GM12878 (cell line): ENCODE data around the gene OR11A1. TPM values are rescaled to one million over a fixed set of nuclear protein-coding genes. Genes with fewer than 3 reads are reported as not detected.

Experiments
- ATAC-seq: fragments of 200-7000 bp; cut with Tn5 transposase; 3 replicates; pipeline ENCODE4 v1.9.1; 2020; ENCODE audit warnings: mild to moderate bottlenecking, moderate library complexity
- BruUV-seq: library from RNA; stranded (reverse); fragments of 400-500 nt; replicated peaks from 2 replicates; lab custom pipeline; 2021; lab: Mats Ljungman, UMichigan
- CTCF ChIA-PET: fragments of 300-600 bp; sonication (Branson Sonifier 250); formaldehyde crosslinking; extraction: SDS; loops from one replicate; lab custom pipeline; 2021; ENCODE audit warnings: inconsistent platforms; lab: Yijun Ruan, JAX
- POLR2A ChIA-PET: fragments of 350-600 bp; formaldehyde crosslinking; extraction: SDS; loops from one replicate; lab custom pipeline; 2021; ENCODE audit warnings: inconsistent platforms; lab: Charles Lee
- RAD21 ChIA-PET: fragments of 300-600 bp; sonication (Branson Sonifier 250); formaldehyde crosslinking; loops from one replicate; lab custom pipeline; 2023; ENCODE audit warnings: antibody characterized with exemption; ENCODE audit not compliant: unreplicated experiment; lab: Charles Lee
- SMC1A ChIA-PET: fragments of 300-600 bp; sonication (Branson Sonifier 250); formaldehyde crosslinking; loops from one replicate; lab custom pipeline; 2023; ENCODE audit not compliant: unreplicated experiment, uncharacterized antibody; lab: Charles Lee
- DNase-seq: peaks from one replicate; pipeline ENCODE4 v3.0.0-alpha.2; 2011; ENCODE audit warnings: low read depth, low spot score
- FAIRE-seq: peaks from 3 replicates; lab custom pipeline; 2011; peaks lifted over from hg19 to GRCh38; lab: Jason Lieb, UNC
- H2AFZ ChIP-seq: 2 replicates; pipeline ENCODE4 v1.6.0; 2011; ENCODE audit warnings: low read depth, low read length, control low read depth; ENCODE audit not compliant: control insufficient read depth
- H3K27ac ChIP-seq: 2 replicates; pipeline ENCODE4 v1.5.1; 2011; ENCODE audit warnings: control low read depth; ENCODE audit not compliant: control insufficient read depth, insufficient read depth
- H3K27me3 ChIP-seq, 2 experiments: replicated peaks in 1 of 2; 2 replicates each; pipeline versions ENCODE4 v1.6.0 to v1.6.1; 2011; ENCODE audit warnings: low read length in 1 of 2; ENCODE audit not compliant: control insufficient read depth in 2 of 2, insufficient read depth in 2 of 2
- H3K36me3 ChIP-seq, 2 experiments: 2 replicates each; pipeline ENCODE4 v1.5.1; 2011; ENCODE audit warnings: low read length in 1 of 2; ENCODE audit not compliant: control insufficient read depth in 2 of 2, insufficient read depth in 2 of 2
- H3K4me1 ChIP-seq: 2 replicates; pipeline ENCODE4 v1.6.1; 2011; ENCODE audit warnings: mild to moderate bottlenecking, low read length, moderate library complexity, mixed read lengths; ENCODE audit not compliant: control insufficient read depth, insufficient read depth
- H3K4me2 ChIP-seq: 2 replicates; pipeline ENCODE4 v1.6.0; 2011; ENCODE audit warnings: control low read depth; ENCODE audit not compliant: control insufficient read depth, insufficient read depth
- H3K4me3 ChIP-seq: fragments of 200-600 bp; sonication (generic); 2 replicates; pipeline ENCODE4 v1.5.1; 2016
- H3K79me2 ChIP-seq: 2 replicates; pipeline ENCODE4 v1.6.0; 2011; ENCODE audit warnings: low read length; ENCODE audit not compliant: control insufficient read depth, insufficient read depth
- H3K9ac ChIP-seq: 2 replicates; pipeline ENCODE4 v1.8.0; 2011; ENCODE audit warnings: low read length, control low read depth, mixed read lengths; ENCODE audit not compliant: control insufficient read depth, insufficient read depth
- H3K9me3 ChIP-seq: replicated peaks from 3 replicates; pipeline ENCODE4 v1.5.1; 2011; ENCODE audit warnings: mild to moderate bottlenecking, low read length; ENCODE audit not compliant: control insufficient read depth, insufficient read depth
- H4K20me1 ChIP-seq: 2 replicates; pipeline ENCODE4 v1.6.0; 2011; ENCODE audit not compliant: control insufficient read depth, insufficient read depth
- BRCA1 ChIP-seq: IDR thresholded peaks from 2 replicates; pipeline ENCODE4 v1.6.1; 2011; ENCODE audit warnings: low read depth, low read length, improper control_type of control experiment
- CTCF ChIP-seq, 3 experiments: IDR thresholded peaks in 2 of 3; conservative IDR thresholded peaks in 1 of 3; 2 replicates each; pipeline ENCODE4 v1.5.1; 2011; ENCODE audit warnings: low read depth in 3 of 3, low read length in 3 of 3, mild to moderate bottlenecking in 3 of 3, control low read depth in 2 of 3, moderate library complexity in 2 of 3, inconsistent platforms in 1 of 3, mixed read lengths in 1 of 3; ENCODE audit not compliant: control insufficient read depth in 2 of 3, insufficient read depth in 1 of 3; ENCODE audit errors: extremely low read depth in 1 of 3
- GABPA ChIP-seq: IDR thresholded peaks from 2 replicates; pipeline ENCODE4 v1.6.1; 2014; ENCODE audit warnings: antibody characterized with exemption, low read depth, mild to moderate bottlenecking, inconsistent platforms
- HCFC1 ChIP-seq: fragments of 150-350 bp; IDR thresholded peaks from 2 replicates; pipeline ENCODE4 v1.6.1; 2014; ENCODE audit warnings: low read length
- HSF1 ChIP-seq: fragments of 150-350 bp; IDR thresholded peaks from 2 replicates; pipeline ENCODE4 v1.6.1; 2014; ENCODE audit warnings: mild to moderate bottlenecking, low read depth, low read length
- NFXL1 ChIP-seq: fragments of 450-650 bp; IDR thresholded peaks from 2 replicates; pipeline ENCODE4 v1.6.1; 2017; ENCODE audit warnings: antibody characterized with exemption, mild to moderate bottlenecking, borderline replicate concordance
- POU2F2 ChIP-seq: IDR thresholded peaks from 3 replicates; pipeline ENCODE4 v1.6.1; 2011; ENCODE audit warnings: low read depth, mild to moderate bottlenecking, low read length, borderline replicate concordance
- SIX5 ChIP-seq: IDR thresholded peaks from 2 replicates; pipeline ENCODE4 v1.6.1; 2011; ENCODE audit warnings: mild to moderate bottlenecking, low read depth, low read length, moderate library complexity; ENCODE audit not compliant: severe bottlenecking
- SUZ12 ChIP-seq: fragments of 200-600 bp; sonication (generic); IDR thresholded peaks from one replicate; pipeline ENCODE4 v1.6.1; 2018; ENCODE audit warnings: antibody characterized with exemption, mild to moderate bottlenecking; ENCODE audit not compliant: unreplicated experiment
- in situ Hi-C: fragments of 300-500 bp; cut with MboI; formaldehyde crosslinking; loops from 9 replicates; pipeline ENCODE4 v1.14.3; 2018; ENCODE audit warnings: mixed read lengths
- intact Hi-C: fragments of 100-400 bp; cut with micrococcal nuclease; formaldehyde crosslinking; loops from one replicate; pipeline ENCODE4 v1.14.2; 2022; ENCODE audit not compliant: unreplicated experiment
- polyA plus RNA-seq, 11 experiments: library from polyadenylated mRNA; depleted of rRNA in 4 of 11; unstranded in 6 of 11; stranded (reverse) in 5 of 11; fragments of >200 nt; fragmentation: Nextera tagmentation in 4 of 11; fragmentation: Illumina TruSeq in 1 of 11; extraction: Ambion mirVana in 4 of 11; extraction: Trizol in 1 of 11; gene quantifications; 1 replicate in 1 of 11; 2 replicates in 10 of 11; pipeline versions ENCODE4 v1.2.1 to v1.2.3, GENCODE V29; 2011 to 2016; ENCODE audit warnings: inconsistent platforms in 2 of 11, missing spikeins in 2 of 11, low read depth in 1 of 11
- total RNA-seq, 4 experiments: library from RNA; depleted of rRNA in 3 of 4; stranded (reverse); fragments of >200 nt in 3 of 4; fragmentation: Illumina TruSeq in 1 of 4; extraction: Trizol in 1 of 4; gene quantifications; 2 replicates each; pipeline versions ENCODE4 v1.2.1 to v1.2.3, GENCODE V29; 2013 to 2021

The OR11A1 gene
- total and polyA plus RNA-seq, 10 of the 15 experiments (the other 5 are each of a cell fraction or from before 2014, with no cell fraction given) = not detected

DNA sequence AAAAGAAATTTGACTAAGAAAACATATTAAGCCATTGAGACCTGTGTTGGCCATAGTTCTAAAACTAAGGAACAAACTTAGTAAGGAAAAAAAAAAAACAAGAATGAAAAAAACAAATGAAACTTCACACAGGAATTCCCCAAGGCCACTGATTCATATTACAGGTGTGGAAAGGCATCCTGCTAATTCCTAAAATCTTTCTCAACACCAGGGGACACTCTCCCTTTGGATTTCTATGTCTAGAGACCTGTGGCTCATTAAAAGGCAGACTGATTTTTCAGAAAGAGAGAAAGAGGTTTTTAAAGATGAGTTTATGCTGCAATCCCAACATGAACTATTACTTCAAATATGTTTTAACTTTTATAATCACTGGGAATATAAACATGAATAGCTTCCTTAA, 42.3 kb downstream of the OR11A1 start, which contains the start of gene OR12D1:
OR12D1 (plus strand) TSS at position 341 of the 400 bp plus-strand sequence.
- ChIA-PET RAD21 (no interaction called here), POLR2A (no interaction called here)
- intact Hi-C loops (no loop called here), in situ Hi-C loops (no loop called here)
- Histone ChIP-seq H3K27me3 (no peaks in the 10 kb centered on the region), H3K79me2 (no peaks in the 10 kb centered on the region), H2AFZ (no peak within 1 kb of the TSS), H3K9me3 (no peaks in the 10 kb centered on the region), H3K4me1 (no peaks in the 10 kb centered on the region), H4K20me1 (no peaks in the 10 kb centered on the region), H3K4me3 (no peak within 1 kb of the TSS)
- ATAC-seq (no peak), DNase-seq (no peak)
- TF ChIP-seq HCFC1 = no peak
- no peak for TF ChIP-seq CTCF (IDR thresholded peaks at IDR 0.05 in 2 of 3, conservative IDR thresholded peaks at IDR 0.05 in 1 of 3; ENCODE audit: control insufficient read depth in 2 of 3, extremely low read depth in 1 of 3, insufficient read depth in 1 of 3, low read depth in 3 of 3, low read length in 3 of 3)
- TF ChIP-seq BRCA1 = no peak
- no peak for TF ChIP-seq SIX5
- no peak for TF ChIP-seq NFXL1
- no peak for TF ChIP-seq GABPA
- TF ChIP-seq SUZ12 = no peak
- no peak for TF ChIP-seq HSF1
- no peak for TF ChIP-seq POU2F2
- TF ChIP-seq, all 136 proteins: peak for 0
- ChIA-PET SMC1A (no interaction called here), CTCF (no interaction called here)
- no peak within 1 kb of the TSS for H3K27ac ChIP-seq
- H3K36me3 ChIP-seq = no peaks in the 10 kb centered on the region
- BruUV-seq = no TSS peak
- no peak within 1 kb of the TSS for H3K4me2 ChIP-seq
- no peak for FAIRE-seq
- H3K9ac ChIP-seq = no peak within 1 kb of the TSS
